ENCODE results near the gene CNOT1. TPM values are rescaled to one million over a fixed set of nuclear protein-coding genes. Genes with fewer than 3 reads are reported as not detected.

The CNOT1 gene
- total and polyA plus RNA-seq, 2 of the 4 experiments (the other 2 are of a cell fraction), result 85.5 to 357 TPM

- POLR2A ChIA-PET (ENCODE audit: unreplicated experiment), result no interaction called here
- Histone ChIP-seq H2BK20ac (ENCODE audit: low read depth, low read length) (no peak overlapping the region), H3K27me3 (ENCODE audit: control insufficient read depth, insufficient read depth, low read length) (peaks cover 9% of the 10 kb centered on the region), H4K20me1 (ENCODE audit: insufficient read depth, low read length) (no peaks in the 10 kb centered on the region), H3K9me3 (ENCODE audit: control insufficient read depth, insufficient read depth, low read length) (no peaks in the 10 kb centered on the region), H3K4me2 (ENCODE audit: low read depth, low read length) (no peak overlapping the region), H2BK5ac (ENCODE audit: low read depth, low read length, poor library complexity, severe bottlenecking) (no peak overlapping the region), H3K18ac (ENCODE audit: low read depth, low read length) (no peak overlapping the region), H3K14ac (replicated peaks; ENCODE audit: low read depth, low read length) (no peak overlapping the region), H3K4ac (ENCODE audit: low read depth, low read length) (no peak overlapping the region), H3K23ac (ENCODE audit: low read depth, low read length) (no peak overlapping the region), H3K56ac (ENCODE audit: extremely low read depth, insufficient read depth, low read length) (no peak overlapping the region), H4K5ac (ENCODE audit: low read depth, low read length) (no peak overlapping the region), H2AK9ac (replicated peaks; ENCODE audit: low read depth, low read length, poor library complexity) (no peak overlapping the region), H4K91ac (ENCODE audit: insufficient read depth, low read depth, low read length) (no peak overlapping the region), H4K8ac (ENCODE audit: low read depth in 2 of 2, low read length in 2 of 2) (no peak overlapping the region), H3K9ac (ENCODE audit: low read depth, low read length) (no peak overlapping the region), H3K4me1 (ENCODE audit: control insufficient read depth, insufficient read depth, low read length) (no peaks in the 10 kb centered on the region), H2BK15ac (ENCODE audit: low read depth, low read length) (no peak overlapping the region), H3K9me1 (ENCODE audit: insufficient read depth, low read length) (no peaks in the 10 kb centered on the region), H2BK120ac (ENCODE audit: low read depth, low read length) (no peak overlapping the region), H2AFZ (replicated peaks; ENCODE audit: low read length, poor library complexity) (no peak overlapping the region), H3K79me1 (ENCODE audit: low read depth in 1 of 2, low read length in 2 of 2) (no peaks in the 10 kb centered on the region), H2AK5ac (ENCODE audit: low read depth, low read length) (no peak overlapping the region), H3K4me3 (ENCODE audit: insufficient read depth, low read depth, low read length) (no peak overlapping the region), H3K27ac (ENCODE audit: insufficient read depth, low read length) (no peak overlapping the region), H3K36me3 (ENCODE audit: control insufficient read depth, insufficient read depth, low read length) (no peaks in the 10 kb centered on the region)
- in situ Hi-C loops (cut with MboI; ENCODE audit: low sequenced_read_pairs), result no loop called here
- ATAC-seq (ENCODE audit: low read depth) (no peak), DNase-seq (no peak)
- intact Hi-C loops (cut with micrococcal nuclease), result no loop called here
- BruUV-seq (replicated peaks), result no TSS peak
- dilution Hi-C loops (cut with HindIII; ENCODE audit: low sequenced_read_pairs, unreplicated experiment), result no loop called here
- CTCF ChIA-PET, result no interaction called here
- 87% methylated on average over 3 of the region's 11 CpGs; no CpG with 5 or more reads in 1 of the 2 experiments for WGBS, 2 experiments (ENCODE audit: extremely low coverage in 2 of 2, insufficient read length in 1 of 2)
- TF ChIP-seq USF2 (IDR thresholded peaks at IDR 0.05; ENCODE audit: low read depth, low read length), result no peak
- no peak for TF ChIP-seq MAFK (IDR thresholded peaks at IDR 0.05; ENCODE audit: low read depth, low read length)
- no peak for TF ChIP-seq RCOR1 (IDR thresholded peaks at IDR 0.05; ENCODE audit: insufficient replicate concordance, low read length)
- no peak for TF ChIP-seq BHLHE40 (IDR thresholded peaks at IDR 0.05; ENCODE audit: low read depth, low read length)
- TF ChIP-seq ELK1 (IDR thresholded peaks at IDR 0.05; ENCODE audit: borderline replicate concordance, low read depth, low read length), result no peak
- TF ChIP-seq SMC3 (IDR thresholded peaks at IDR 0.05; ENCODE audit: low read depth, low read length), result no peak
- no peak for TF ChIP-seq POLR2A (IDR thresholded peaks at IDR 0.05; ENCODE audit: low read depth, low read length)
- no peak for TF ChIP-seq MAZ (IDR thresholded peaks at IDR 0.05; ENCODE audit: borderline replicate concordance, low read depth, low read length)
- TF ChIP-seq CHD1 (IDR thresholded peaks at IDR 0.05; ENCODE audit: low read depth, low read length), result no peak
- TF ChIP-seq NFE2L2 (IDR thresholded peaks at IDR 0.05; ENCODE audit: low read depth, low read length), result no peak
- no peak for TF ChIP-seq CEBPB (IDR thresholded peaks at IDR 0.05; ENCODE audit: low read depth, low read length)
- no peak for TF ChIP-seq CTCF (conservative IDR thresholded peaks at IDR 0.05; ENCODE audit: low read depth, low read length)
- TF ChIP-seq MXI1 (IDR thresholded peaks at IDR 0.05; ENCODE audit: borderline replicate concordance, low read depth, low read length), result no peak
- no peak for TF ChIP-seq FOS (IDR thresholded peaks at IDR 0.05; ENCODE audit: low read depth, low read length)
- TF ChIP-seq RFX5 (IDR thresholded peaks at IDR 0.05; ENCODE audit: low read depth, low read length), result no peak
- TF ChIP-seq RAD21 (IDR thresholded peaks at IDR 0.05; ENCODE audit: low read length), result no peak
Observed at GRCh38 chr16:58481226-58481869, 148.3 kb downstream of the CNOT1 start.

Data from IMR-90 (cell line).